Measurements from ENCODE around the gene DNM2.
"Not testable (repeated sequence)": the region's sequence is repeated elsewhere in the genome, so short reads cannot be mapped to it uniquely, and the experiment has no call there.

DNM2 gene

DNA sequence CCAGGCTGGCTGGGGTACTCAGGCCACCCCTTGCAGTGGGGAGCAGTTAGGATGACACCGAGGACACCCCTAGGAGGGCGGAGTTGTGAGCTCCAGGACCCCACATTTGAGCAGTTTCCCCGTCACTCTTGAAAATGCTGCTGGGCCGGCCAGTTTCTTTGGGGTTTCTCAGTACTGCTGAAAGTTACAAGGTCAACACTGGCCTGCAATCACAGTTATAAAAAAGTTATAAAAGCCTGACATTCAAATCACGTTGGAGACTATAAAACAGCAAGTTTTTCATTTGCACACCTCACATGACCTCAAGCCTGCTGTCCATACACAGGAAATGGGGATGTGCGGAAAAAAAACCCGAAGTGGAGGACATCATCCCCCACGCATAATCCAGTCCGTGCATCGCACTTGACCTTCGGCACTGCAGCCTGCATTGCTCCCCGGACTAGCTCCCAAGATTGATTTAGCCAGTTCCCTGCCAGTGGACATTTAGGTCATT lies 27.0 kb downstream of the DNM2 start:
- H3K9me3 ChIP-seq: no peaks in the 10 kb centered on the region
- TF ChIP-seq, protein P1, sequence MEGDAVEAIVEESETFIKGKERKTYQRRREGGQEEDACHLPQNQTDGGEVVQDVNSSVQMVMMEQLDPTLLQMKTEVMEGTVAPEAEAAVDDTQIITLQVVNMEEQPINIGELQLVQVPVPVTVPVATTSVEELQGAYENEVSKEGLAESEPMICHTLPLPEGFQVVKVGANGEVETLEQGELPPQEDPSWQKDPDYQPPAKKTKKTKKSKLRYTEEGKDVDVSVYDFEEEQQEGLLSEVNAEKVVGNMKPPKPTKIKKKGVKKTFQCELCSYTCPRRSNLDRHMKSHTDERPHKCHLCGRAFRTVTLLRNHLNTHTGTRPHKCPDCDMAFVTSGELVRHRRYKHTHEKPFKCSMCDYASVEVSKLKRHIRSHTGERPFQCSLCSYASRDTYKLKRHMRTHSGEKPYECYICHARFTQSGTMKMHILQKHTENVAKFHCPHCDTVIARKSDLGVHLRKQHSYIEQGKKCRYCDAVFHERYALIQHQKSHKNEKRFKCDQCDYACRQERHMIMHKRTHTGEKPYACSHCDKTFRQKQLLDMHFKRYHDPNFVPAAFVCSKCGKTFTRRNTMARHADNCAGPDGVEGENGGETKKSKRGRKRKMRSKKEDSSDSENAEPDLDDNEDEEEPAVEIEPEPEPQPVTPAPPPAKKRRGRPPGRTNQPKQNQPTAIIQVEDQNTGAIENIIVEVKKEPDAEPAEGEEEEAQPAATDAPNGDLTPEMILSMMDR (IDR thresholded peaks at IDR 0.05): no peak
- DNase-seq: no peak
- H3K36me3 ChIP-seq: no peaks in the 10 kb centered on the region
- no peak overlapping the region for H3K27ac ChIP-seq
- H3K4me1 ChIP-seq: peaks cover 0 to 38% (median 18%) of the 10 kb centered on the region in 4 donors
- no peaks in the 10 kb centered on the region for H3K27me3 ChIP-seq
- intact Hi-C loops (cut with DNase I; ENCODE audit: low total_unique reads): no loop called here
- H3K4me3 ChIP-seq: no peak overlapping the region

DNA sequence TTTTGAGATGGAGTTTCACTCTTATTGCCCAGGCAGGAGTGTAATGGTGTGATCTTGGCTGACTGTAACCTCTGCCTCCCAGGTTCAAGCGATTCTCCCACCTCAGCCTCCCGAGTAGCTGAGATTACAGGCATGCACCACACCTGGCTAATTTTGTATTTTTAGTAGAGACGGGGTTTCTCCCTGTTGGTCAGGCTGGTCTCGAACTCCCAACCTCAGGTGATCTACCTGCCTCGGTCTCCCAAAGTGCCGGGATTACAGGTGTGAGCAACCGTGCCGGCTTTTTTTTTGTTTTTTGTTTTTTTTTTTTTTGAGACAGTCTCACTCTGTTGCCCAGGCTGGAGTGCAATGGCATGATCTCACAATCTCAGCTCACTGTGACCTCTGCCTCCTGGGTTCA lies 28.6 kb downstream of the DNM2 start:
- H3K9me3 ChIP-seq; H3K27me3 ChIP-seq; intact Hi-C loops (cut with DNase I; ENCODE audit: low total_unique reads); DNase-seq; H3K27ac ChIP-seq; H3K4me3 ChIP-seq; H3K36me3 ChIP-seq: not testable (repeated sequence)
- peaks cover 0 to 51% (median 30%) of the 10 kb centered on the region in 4 donors for H3K4me1 ChIP-seq

DNA sequence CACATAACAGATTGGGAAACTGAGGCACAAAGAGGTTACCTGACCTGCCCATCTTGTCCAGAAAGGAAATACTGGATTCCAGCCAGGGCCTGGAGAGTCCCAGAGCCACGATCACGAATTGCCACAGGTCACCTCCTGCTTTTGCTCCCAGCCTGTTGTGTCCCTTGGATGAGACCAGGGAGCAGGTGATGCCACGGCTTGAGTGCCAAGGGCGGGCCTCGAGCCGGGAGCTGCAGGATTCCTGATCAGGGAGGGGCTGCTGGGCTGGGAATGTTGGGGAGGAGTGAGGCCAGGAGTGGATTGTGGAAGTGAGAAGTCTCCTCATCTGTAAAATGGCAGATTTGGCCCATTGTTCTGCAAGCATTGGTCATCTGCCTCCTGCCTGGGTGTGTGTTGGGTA lies 29.4 kb downstream of the DNM2 start:
- Histone ChIP-seq H3K27ac (no peak overlapping the region), H3K27me3 (no peaks in the 10 kb centered on the region), H3K4me3 (no peak overlapping the region), H3K9me3 (no peaks in the 10 kb centered on the region), H3K4me1 (peaks cover 0 to 55% (median 36%) of the 10 kb centered on the region in 4 donors), H3K36me3 (no peaks in the 10 kb centered on the region)
- intact Hi-C loops (cut with DNase I; ENCODE audit: low total_unique reads): no loop called here
- TF ChIP-seq, protein P1 (IDR thresholded peaks at IDR 0.05): no peak
- DNase-seq: no peak

DNA sequence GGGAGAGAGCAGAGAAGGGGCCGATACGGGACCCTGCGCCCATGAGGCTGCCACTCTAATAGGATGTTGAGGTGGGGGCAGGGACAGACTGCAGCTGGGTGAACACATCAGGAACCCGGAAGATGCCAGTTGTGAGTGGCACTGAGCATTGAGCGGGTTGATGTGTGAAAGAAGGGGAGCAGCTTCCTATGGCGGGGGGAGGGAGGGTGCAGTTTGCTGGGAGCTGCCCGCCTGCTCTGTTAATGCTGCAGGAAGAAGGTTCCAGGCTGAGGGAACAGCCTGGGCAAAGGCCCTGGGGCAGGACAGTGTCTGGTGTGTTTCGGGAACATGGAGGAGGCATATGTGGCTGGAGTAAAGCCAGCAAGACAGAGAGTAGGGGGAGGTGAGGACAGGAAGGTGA lies 29.8 kb downstream of the DNM2 start:
- no peaks in the 10 kb centered on the region for H3K27me3 ChIP-seq
- no peak for DNase-seq
- intact Hi-C loops (cut with DNase I; ENCODE audit: low total_unique reads): no loop called here
- no peaks in the 10 kb centered on the region for H3K9me3 ChIP-seq
- H3K36me3 ChIP-seq: no peaks in the 10 kb centered on the region
- H3K4me1 ChIP-seq: peaks cover 0 to 59% (median 39%) of the 10 kb centered on the region in 4 donors
- TF ChIP-seq, protein P1 (IDR thresholded peaks at IDR 0.05): no peak
- H3K4me3 ChIP-seq: no peak overlapping the region
- no peak overlapping the region for H3K27ac ChIP-seq

DNA sequence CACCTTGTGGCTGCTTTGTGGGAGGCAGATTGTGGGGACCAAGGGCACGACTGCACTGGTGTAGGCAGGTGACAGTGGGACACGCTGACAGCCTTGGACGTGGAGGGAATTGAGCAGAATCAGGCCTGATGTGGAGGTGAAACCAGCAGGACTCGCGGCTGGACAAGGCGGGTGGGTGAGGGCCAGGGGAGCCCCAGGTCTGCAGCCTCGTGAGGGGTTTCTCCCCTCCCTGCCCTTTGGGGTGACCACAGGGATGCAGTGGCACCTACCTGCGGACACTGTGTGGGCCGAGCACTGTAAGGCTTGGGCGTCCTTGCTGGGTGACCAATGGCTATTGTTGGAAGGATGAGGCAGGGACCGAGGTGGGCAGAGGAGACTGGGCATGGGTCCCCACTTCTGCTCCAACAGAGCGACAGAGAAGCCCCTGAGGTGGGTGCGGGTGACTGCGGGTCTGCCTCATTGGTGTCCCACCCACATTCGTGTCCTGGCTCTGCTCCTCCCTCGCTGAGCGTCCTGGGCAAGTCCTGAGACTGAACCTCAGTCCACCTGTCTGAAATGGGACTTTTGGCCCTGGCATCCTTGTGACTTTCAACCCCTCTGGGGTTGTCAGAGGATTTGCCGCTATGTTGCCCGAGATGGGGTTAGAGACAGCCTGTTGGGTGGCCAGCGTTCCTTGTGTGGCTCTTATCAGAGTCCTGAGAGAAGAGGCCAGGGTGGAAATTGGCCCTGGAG lies 30.5 kb downstream of the DNM2 start:
- no peak for DNase-seq
- Histone ChIP-seq H3K9me3 (no peaks in the 10 kb centered on the region), H3K27ac (peak overlapping the region; percentile 33 to 49), H3K4me3 (no peak overlapping the region), H3K27me3 (no peaks in the 10 kb centered on the region), H3K4me1 (peaks cover 0 to 59% (median 40%) of the 10 kb centered on the region in 4 donors), H3K36me3 (no peaks in the 10 kb centered on the region)
- TF ChIP-seq, protein P1 (IDR thresholded peaks at IDR 0.05): no peak
- intact Hi-C loops (cut with DNase I; ENCODE audit: low total_unique reads): no loop called here

DNA sequence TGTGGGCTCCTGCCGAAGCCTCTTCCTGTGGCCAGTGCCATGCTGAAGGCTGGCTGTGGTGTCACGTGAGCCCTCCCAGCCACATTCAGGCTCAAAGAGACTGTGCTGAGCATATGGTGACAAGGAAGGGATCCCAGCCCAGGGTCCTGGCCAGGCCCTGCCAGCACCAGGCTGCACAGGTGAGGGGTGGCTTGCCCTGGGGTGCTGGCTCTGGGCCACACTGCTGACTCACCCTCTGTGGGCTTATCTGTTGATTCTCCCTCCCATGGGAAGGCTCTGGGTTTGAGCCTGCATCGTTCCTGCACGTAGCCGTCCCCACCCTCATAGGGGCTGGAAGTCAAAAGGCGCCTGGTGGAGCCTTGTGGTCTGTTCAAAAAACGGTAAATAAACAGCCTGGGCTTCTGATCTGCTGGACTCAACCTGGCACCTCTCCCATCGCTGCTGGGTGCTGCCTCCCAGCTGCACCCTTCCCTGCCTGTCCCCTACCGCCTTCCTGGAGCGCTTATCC lies 31.1 kb downstream of the DNM2 start:
- TF ChIP-seq, protein P1 (IDR thresholded peaks at IDR 0.05): no peak
- no peak overlapping the region for H3K4me3 ChIP-seq

More for the DNA sequence above, 31.1 kb downstream of the DNM2 start:
- intact Hi-C loops (cut with DNase I; ENCODE audit: low total_unique reads): no loop called here
- DNase-seq: no peak
- Histone ChIP-seq H3K27me3 (no peaks in the 10 kb centered on the region), H3K36me3 (no peaks in the 10 kb centered on the region), H3K4me1 (peaks cover 0 to 59% (median 39%) of the 10 kb centered on the region in 4 donors), H3K27ac (peak overlapping the region; percentile 33 to 49), H3K9me3 (no peaks in the 10 kb centered on the region)

All from tibial artery (tissue), 4 donors.